Right lung (tissue), 5 donors: ENCODE results near the gene HOXA13. TPM values are rescaled to one million over a fixed set of nuclear protein-coding genes. Genes with fewer than 3 reads are reported as not detected.

Source experiments
- DNase-seq, 2 donors: peaks; one replicate each; pipeline ENCODE4 v3.0.0-alpha.2; 2013
- polyA plus RNA-seq, 5 donors: library from polyadenylated mRNA; unstranded; fragments of 120-200 nt; gene quantifications; one replicate each; pipeline versions ENCODE4 v1.2.1 to v1.2.3, GENCODE V29; 2013; ENCODE audit warnings: inconsistent platforms in 1 of 5, low replicate concordance in 1 of 5; ENCODE audit not compliant: insufficient read length in 5 of 5, insufficient read depth in 1 of 5

The HOXA13 gene
- polyA plus RNA-seq, 5 donors: 0.06 TPM; not detected in 4

- no peak for DNase-seq
These were observed 7.6 kb upstream of the HOXA13 start for GRCh38 chr7:27207348-27207985.

GRCh38 chr7:27205325-27206280 lies 5.7 kb upstream of the HOXA13 start:
- no peak for DNase-seq

- DNase-seq: no peak
These were observed 5.0 kb upstream of the HOXA13 start for GRCh38 chr7:27204851-27205322.

GRCh38 chr7:27203964-27204594 lies 4.2 kb upstream of the HOXA13 start:
- no peak for DNase-seq

- no peak for DNase-seq
These were observed 3.6 kb upstream of the HOXA13 start for GRCh38 chr7:27203365-27203953.

- DNase-seq: no peak
These were observed 2.9 kb upstream of the HOXA13 start for GRCh38 chr7:27202862-27203134.

GRCh38 chr7:27202018-27202861 lies 2.3 kb upstream of the HOXA13 start:
- DNase-seq: no peak

- no peak for DNase-seq
These were observed 1.7 kb upstream of the HOXA13 start for GRCh38 chr7:27201580-27202017.

- no peak for DNase-seq
These were observed 1.1 kb upstream of the HOXA13 start for GRCh38 chr7:27200761-27201579.

GRCh38 chr7:27198871-27199801 lies 755 bp downstream of the HOXA13 start:
- DNase-seq: no peak

GRCh38 chr7:27198138-27198841 lies 1.6 kb downstream of the HOXA13 start:
- no peak for DNase-seq

GRCh38 chr7:27197137-27198042 lies 2.5 kb downstream of the HOXA13 start:
- no peak for DNase-seq

- DNase-seq: peak; percentile 59 to 76
These were observed 3.6 kb downstream of the HOXA13 start for GRCh38 chr7:27196287-27196767.

GRCh38 chr7:27194686-27195379 lies 5.1 kb downstream of the HOXA13 start:
- no peak for DNase-seq

GRCh38 chr7:27194002-27194352 lies 5.9 kb downstream of the HOXA13 start:
- DNase-seq: no peak

- DNase-seq: no peak
These were observed 6.4 kb downstream of the HOXA13 start for GRCh38 chr7:27193335-27194001.
